GM12874 (cell line): Measurements from ENCODE around the gene DHDDS.

Source experiments
- TF ChIP-seq, protein P1 (sequence below): IDR thresholded peaks from 2 replicates; pipeline ENCODE4 v1.5.1; 2011; ENCODE audit warnings: low read depth, mild to moderate bottlenecking, control low read depth, low read length, moderate library complexity; ENCODE audit not compliant: insufficient read depth

Gene DHDDS

DNA sequence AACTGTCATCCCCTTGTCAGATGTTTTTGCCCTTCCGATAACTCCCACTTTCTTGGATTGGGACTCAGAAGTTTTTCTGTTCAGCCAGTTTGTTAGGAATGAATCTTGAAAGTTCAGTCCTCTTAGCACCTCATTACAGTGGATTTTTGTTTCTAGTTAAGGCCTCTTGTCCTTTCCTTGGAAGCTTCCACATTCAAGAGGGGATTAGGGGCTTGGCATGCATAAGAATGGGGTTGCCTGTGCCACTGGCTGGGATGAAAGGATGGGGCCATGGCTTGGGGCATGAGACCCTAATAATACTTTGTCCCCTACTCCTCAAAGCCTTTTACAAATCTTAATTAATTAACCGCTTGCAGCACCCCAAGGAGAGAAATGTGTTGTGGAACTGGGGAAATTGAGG, 2.4 kb upstream of the DHDDS start:
- TF ChIP-seq, protein P1, sequence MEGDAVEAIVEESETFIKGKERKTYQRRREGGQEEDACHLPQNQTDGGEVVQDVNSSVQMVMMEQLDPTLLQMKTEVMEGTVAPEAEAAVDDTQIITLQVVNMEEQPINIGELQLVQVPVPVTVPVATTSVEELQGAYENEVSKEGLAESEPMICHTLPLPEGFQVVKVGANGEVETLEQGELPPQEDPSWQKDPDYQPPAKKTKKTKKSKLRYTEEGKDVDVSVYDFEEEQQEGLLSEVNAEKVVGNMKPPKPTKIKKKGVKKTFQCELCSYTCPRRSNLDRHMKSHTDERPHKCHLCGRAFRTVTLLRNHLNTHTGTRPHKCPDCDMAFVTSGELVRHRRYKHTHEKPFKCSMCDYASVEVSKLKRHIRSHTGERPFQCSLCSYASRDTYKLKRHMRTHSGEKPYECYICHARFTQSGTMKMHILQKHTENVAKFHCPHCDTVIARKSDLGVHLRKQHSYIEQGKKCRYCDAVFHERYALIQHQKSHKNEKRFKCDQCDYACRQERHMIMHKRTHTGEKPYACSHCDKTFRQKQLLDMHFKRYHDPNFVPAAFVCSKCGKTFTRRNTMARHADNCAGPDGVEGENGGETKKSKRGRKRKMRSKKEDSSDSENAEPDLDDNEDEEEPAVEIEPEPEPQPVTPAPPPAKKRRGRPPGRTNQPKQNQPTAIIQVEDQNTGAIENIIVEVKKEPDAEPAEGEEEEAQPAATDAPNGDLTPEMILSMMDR = no peak

DNA sequence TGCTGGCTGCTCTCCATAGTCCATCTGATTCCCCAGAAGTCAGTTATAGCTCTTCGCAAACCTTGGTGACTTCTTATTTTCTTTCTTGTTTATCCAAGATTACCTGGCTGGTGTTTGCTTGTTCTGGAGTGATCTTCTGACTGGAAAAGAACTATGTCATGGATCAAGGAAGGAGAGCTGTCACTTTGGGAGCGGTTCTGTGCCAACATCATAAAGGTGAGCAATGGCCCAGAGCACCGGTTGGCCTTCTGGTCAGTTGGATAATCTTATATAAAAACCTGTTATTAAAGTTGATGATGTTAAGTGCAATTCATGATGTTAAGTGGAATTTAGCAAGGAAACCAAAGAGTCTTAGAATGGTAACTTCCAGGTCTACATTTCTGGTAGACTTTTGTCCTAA, 672 bp downstream of the DHDDS start:
- TF ChIP-seq, protein P1 = no peak

DNA sequence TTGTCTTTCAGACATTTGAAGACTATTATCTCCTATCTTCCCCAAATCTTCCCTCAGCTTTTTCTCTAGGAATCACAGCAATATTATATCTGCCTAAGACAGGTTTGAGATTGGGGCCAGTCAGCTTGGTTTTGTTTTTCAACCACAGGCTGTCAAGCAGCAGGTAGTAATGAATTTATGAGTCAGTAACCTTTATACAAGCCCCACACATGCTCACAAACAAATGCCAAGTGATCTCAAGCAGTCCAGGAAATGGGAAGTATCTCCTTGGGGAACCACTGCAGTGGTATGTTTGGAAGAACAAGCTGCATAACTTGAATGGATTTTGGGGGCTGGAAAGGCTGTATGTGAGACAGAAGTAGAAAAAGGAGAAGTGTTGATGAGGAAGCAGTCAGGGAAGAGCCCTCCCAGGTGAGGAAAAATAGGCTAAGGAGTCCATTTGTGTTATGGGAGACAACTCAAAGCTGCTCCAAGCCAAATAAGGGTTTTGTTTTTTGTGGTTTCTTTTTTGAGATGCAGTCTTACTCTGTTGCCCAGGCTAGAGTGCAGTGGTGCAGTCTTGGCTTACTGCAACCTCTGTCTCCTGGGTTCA, 2.1 kb downstream of the DHDDS start:
- TF ChIP-seq, protein P1 = no peak

DNA sequence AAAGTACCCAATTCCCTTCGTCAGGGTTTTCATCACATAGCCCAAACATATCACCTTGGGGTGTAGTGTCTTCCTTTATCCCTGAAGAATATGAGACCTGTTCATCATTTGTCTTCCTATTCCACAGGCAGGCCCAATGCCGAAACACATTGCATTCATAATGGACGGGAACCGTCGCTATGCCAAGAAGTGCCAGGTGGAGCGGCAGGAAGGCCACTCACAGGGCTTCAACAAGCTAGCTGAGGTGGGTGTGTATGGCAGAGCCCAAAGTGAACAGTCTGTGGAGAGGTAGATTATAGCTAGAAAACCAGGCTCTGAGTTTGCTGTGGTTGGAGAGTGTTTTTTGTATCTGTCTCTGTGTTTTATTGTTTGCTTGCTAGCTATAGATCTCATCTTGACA, 5.9 kb downstream of the DHDDS start:
- TF ChIP-seq, protein P1 = no peak

DNA sequence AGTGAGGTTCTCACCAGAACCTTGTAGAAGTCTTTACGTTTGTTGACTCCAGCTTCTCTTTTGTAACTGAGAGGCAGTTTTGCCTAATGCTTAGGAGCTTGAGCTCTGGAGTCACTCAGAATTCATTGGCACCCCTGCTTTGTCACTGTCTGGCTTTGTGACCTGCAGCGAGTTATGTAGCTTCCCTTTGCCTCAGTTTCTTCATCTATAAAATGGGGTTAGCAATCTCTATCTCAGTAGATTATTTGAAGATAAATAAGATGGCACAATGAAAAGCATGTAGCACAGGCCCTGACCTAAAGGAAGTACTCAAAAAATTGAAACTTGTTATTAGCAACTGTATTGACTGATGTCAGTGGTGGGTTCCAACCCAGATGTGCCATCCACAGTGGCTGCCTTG, 8.1 kb downstream of the DHDDS start:
- TF ChIP-seq, protein P1 = no peak

DNA sequence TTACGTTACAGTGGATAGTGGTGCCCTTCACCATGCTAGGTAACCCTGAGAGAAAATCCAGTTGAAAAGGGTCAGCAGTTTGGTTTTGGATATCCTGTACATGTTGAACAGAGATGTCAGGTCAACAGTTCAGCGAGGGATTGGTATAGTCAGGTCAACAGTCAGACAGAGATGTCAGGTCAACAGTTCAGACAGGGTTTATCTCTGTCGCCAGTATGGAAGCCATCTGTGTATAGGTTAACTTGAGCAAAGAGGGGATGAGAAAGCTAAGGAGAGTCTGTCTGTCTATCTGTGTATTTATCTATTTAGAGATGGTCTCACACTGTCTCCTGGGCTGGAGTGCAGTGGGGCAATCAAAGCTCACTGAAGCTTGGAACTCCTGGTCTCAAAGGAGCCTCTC, 17.7 kb downstream of the DHDDS start:
- TF ChIP-seq, protein P1 = no peak

DNA sequence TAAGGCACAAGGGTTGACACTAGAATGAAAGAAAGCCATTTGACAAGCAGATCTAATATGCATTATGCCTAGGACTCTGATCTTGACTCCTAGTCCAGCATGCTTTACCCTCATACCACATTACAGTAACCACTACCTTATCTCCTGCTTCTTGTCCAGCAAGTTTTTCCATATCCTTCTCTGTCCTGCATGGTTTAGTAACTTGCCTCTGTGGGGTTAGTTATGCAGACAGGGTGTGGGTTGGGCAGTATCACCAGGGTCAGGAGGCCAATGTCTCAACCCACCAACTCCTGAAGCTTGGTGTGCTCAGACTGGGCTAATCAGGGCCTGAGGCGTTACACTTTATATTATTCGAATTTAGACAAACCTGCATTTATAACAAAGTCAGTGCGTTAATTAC, 18.8 kb downstream of the DHDDS start:
- TF ChIP-seq, protein P1 = no peak
